AG09309 (cell line): ENCODE measurements around the gene WDR72.

Source experiments
- DNase-seq: peaks from one replicate; pipeline ENCODE4 v3.0.0-alpha.2; 2010; ENCODE audit warnings: low read depth
- H3K4me3 ChIP-seq: 2 replicates; pipeline ENCODE4 v1.5.1; 2011; ENCODE audit warnings: mild to moderate bottlenecking, low read depth, low read length, moderate library complexity; ENCODE audit not compliant: control insufficient read depth
- TF ChIP-seq, protein P1 (sequence below): IDR thresholded peaks from 2 replicates; pipeline ENCODE4 v1.5.1; 2011; ENCODE audit warnings: mild to moderate bottlenecking, low read depth, low read length, inconsistent platforms; ENCODE audit not compliant: insufficient read depth, control insufficient read depth; ENCODE audit errors: missing control alignments

WDR72 gene

GRCh38 chr15:53681056-53681455 is 78.4 kb downstream of the WDR72 start:
- TF ChIP-seq, protein P1, sequence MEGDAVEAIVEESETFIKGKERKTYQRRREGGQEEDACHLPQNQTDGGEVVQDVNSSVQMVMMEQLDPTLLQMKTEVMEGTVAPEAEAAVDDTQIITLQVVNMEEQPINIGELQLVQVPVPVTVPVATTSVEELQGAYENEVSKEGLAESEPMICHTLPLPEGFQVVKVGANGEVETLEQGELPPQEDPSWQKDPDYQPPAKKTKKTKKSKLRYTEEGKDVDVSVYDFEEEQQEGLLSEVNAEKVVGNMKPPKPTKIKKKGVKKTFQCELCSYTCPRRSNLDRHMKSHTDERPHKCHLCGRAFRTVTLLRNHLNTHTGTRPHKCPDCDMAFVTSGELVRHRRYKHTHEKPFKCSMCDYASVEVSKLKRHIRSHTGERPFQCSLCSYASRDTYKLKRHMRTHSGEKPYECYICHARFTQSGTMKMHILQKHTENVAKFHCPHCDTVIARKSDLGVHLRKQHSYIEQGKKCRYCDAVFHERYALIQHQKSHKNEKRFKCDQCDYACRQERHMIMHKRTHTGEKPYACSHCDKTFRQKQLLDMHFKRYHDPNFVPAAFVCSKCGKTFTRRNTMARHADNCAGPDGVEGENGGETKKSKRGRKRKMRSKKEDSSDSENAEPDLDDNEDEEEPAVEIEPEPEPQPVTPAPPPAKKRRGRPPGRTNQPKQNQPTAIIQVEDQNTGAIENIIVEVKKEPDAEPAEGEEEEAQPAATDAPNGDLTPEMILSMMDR = no peak
- DNase-seq = no peak
- no peak overlapping the region for H3K4me3 ChIP-seq

DNA sequence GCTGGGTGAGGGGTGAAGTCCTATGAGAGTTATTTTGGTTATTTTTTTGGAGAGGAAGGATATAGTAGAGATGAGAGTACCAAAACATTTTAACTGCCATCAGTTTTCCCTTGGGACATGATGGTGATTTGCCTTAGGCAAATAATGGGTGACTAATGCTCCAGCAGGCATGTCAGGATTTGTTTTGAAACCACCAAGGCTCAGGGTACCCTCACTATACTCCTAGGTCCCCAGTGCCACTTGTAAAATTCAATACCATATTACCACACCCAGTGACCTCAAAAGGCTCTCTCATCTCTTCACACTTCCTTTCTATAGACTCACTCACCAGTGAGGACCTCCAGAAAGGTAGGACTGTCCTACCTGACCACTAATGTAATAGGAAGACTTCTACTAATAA is 83.6 kb downstream of the WDR72 start:
- no peak overlapping the region for H3K4me3 ChIP-seq
- TF ChIP-seq, protein P1 = no peak
- DNase-seq = no peak

DNA sequence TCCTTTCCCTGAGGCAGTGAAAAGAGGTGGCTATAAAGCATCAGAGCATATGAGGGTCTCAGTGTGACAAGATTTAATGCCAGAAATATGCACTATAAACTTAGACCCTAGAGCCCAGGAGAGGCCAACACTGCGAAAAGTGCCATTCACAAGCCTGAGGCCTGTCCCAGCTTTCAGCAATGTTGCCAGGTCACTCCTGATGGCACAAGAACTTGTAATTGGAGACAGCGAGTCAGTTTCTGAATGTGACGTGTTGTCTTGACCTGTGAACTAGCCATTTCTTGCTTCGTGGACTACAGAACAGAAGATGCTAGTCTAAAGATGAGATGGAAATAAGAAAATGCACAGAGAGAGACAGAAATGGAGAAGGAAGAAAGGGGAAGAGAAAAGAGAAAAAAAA is 87.9 kb downstream of the WDR72 start:
- TF ChIP-seq, protein P1 = no peak
- DNase-seq = no peak
- H3K4me3 ChIP-seq = no peak overlapping the region

GRCh38 chr15:53670701-53671100 is 88.8 kb downstream of the WDR72 start:
- no peak overlapping the region for H3K4me3 ChIP-seq
- TF ChIP-seq, protein P1 = no peak
- DNase-seq = no peak

- no peak for DNase-seq
Observed at GRCh38 chr15:53665930-53666329, 93.5 kb downstream of the WDR72 start.

GRCh38 chr15:53658827-53659555 is 100.5 kb downstream of the WDR72 start:
- no peak for DNase-seq
- H3K4me3 ChIP-seq = no peak overlapping the region
- TF ChIP-seq, protein P1 = no peak

More at GRCh38 chr15:53665930-53666329, 93.5 kb downstream of the WDR72 start:
- TF ChIP-seq, protein P1 = no peak
- H3K4me3 ChIP-seq = no peak overlapping the region

GRCh38 chr15:53658255-53658654 is 101.2 kb downstream of the WDR72 start:
- no peak overlapping the region for H3K4me3 ChIP-seq
- TF ChIP-seq, protein P1 = no peak
- no peak for DNase-seq
